ENCODE results near the gene TICAM2. TPM values are rescaled to one million over a fixed set of nuclear protein-coding genes. Genes with fewer than 3 reads are reported as not detected.

The TICAM2 gene
- total RNA-seq, 4 donors from 2014 or later, result 0.25 to 0.48 TPM; not detected in 2

Other genes starting within 250 kb of the TICAM2 start
- gene FEM1C, start 57.7 kb downstream of the TICAM2 start, total RNA-seq, result 10 to 100 TPM; 15.4 to 17.8 (median 16.5) TPM
- gene TMED7, start 23.6 kb upstream of the TICAM2 start, total RNA-seq, result 10 to 100 TPM; 57.7 to 83.4 (median 71.7) TPM
- 1 to 10 TPM; 2.6 to 6.0 (median 4.4) TPM for gene CDO1, start 214.2 kb upstream of the TICAM2 start, total RNA-seq
- gene ATG12, start 239.1 kb upstream of the TICAM2 start, total RNA-seq, result 10 to 100 TPM; 22.8 to 52.5 (median 24.7) TPM
- gene AP3S1, start 239.5 kb upstream of the TICAM2 start, total RNA-seq, result 100 to 1,000 TPM in 2 of 4 donors, 10 to 100 TPM in 2; 34.9 to 115 (median 70.3) TPM